HG03354 (cell line): ENCODE data around the gene JAZF1.
A peak's percentile ranks its signal among the peaks of the same experiment; 100 is the strongest.
"Not testable (repeated sequence)": the region's sequence is repeated elsewhere in the genome, so short reads cannot be mapped to it uniquely, and the experiment has no call there.

Experiments used
- ATAC-seq: cut with Tn5 transposase; IDR thresholded peaks from one replicate; pipeline ENCODE4 v1.9.1; 2021; ENCODE audit warnings: mild to moderate bottlenecking; ENCODE audit not compliant: unreplicated experiment, poor library complexity, severe bottlenecking

The JAZF1 gene

DNA sequence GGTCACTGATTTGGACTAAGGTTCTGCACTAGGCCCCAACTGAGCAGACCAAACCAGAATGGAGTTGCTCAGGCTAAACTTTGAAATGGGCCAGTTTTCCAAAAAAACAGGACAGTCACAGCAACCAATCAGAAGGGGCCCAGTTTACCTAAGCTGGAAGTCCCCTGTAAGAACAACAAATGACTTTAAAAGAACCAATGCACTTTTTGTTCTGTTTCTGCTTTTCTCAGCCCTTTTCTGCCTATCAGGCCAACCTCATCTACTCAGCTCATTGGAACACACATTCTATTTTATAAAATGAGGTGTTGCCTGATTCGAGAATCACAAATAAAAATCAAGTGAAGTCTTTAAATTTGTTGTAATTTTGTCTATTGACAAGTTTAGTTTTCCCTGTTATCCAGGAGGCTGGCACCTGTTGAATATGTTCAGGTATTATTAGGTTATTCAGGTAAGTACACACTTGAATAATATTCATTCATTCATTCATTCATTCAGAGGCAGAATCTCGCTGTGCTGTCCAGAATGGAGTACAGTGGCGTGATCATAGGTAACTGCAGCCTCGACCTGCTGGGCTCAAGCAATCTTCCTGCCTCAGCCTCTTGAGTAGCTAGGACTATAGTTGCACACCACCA is 271.9 kb downstream of the JAZF1 start:
- ATAC-seq: no peak

GRCh38 chr7:27906385-27907091 is 274.1 kb downstream of the JAZF1 start:
- no peak for ATAC-seq

- no peak for ATAC-seq
Observed at GRCh38 chr7:27905951-27906350, 274.6 kb downstream of the JAZF1 start.

DNA sequence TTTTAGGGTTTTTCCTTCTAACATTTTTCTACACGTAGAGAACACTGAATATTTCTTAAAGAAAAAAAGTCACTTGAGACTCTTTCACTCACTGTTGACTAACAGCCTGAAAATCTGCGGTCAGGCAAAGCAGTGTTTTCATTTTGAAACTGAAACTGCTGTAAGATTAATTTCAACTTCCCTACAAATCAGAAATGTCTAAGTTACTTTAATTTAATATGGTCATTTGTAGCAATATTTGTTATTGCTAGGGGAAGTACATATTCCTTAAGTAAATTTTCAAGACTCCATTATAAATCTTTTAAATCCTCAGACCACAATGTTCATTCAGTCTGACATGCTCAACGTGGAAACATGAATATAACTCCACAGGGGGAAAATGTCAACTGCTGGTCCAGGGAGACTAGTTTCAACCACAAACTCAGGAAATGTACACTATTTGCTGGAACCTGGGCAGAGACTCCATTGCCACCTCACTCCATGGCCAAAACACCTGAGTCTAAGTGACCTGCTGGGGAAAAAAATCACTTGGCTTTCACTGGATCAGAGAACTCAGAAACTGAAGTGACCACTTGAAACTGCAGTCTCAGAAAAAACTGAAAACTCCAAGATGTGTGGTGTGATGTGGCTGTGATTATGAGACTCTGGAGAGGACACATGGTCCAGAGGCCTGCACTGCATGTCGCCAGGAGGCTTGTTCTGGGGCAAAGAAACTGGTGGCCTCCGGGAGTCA is 279.4 kb downstream of the JAZF1 start:
- ATAC-seq: peak; percentile 93

DNA sequence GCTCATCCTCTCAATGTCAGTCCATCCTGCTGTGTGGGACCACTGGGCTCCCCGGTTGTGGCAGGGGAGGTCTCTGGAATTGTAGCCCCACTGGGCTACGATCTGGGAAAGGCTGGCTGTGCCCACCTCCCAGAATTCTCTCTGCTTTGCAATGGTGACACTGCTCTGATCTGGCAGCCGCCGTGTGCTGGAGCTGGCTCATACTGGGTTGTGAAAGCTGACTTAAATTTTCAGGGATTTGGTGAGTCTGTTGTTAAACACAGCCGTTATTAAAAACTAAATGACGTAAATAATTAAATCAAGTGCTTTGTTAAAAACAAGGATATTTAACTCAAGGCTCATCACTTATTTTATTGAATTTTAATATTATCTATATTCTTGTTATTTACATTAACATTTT is 280.6 kb downstream of the JAZF1 start:
- no peak for ATAC-seq

DNA sequence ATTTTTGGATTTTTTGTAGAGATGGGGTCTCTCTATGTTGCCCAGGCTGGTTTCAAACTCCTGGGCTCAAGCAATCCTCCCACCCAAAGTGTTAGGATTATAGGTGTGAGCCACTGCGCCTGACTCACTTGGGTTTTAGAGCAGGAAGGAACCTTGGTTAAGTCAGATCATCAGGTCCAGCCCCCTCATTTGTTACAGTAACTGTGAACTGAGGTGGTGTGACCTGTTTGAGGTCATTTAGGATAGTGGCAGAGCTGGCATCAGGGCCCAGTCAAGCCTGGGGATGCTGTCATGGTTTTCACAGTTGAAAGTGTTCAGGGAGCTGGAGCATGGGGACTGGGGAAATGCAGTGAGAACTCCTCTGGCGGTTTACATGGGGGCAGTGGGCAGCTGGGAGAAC is 281.0 kb downstream of the JAZF1 start:
- ATAC-seq: no peak

GRCh38 chr7:27897441-27897847 is 283.2 kb downstream of the JAZF1 start:
- no peak for ATAC-seq

DNA sequence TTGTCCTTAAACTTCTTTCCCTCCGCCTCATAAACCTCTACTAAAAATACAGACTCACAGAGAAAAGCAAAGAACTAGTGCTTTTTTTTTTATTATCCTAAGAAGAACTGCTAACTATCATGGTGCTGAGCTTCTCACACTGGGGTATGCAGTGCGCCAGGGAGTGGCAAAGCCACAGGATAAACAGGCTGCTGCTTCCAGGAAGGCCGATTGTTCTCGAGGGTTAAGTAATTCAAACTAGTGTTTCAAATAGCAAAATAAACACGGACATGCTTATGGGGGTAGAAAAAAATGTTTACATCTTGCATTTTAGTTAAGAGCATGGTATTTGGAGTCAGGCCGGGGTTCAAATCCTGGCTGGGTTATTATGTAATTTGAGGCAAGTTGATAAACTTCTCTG is 283.6 kb downstream of the JAZF1 start:
- ATAC-seq: no peak

GRCh38 chr7:27895551-27895950 is 285.0 kb downstream of the JAZF1 start:
- no peak for ATAC-seq

GRCh38 chr7:27890205-27890849 is 290.3 kb downstream of the JAZF1 start:
- ATAC-seq: peak; percentile 99

GRCh38 chr7:27889800-27890199 is 290.8 kb downstream of the JAZF1 start:
- peak; percentile 6 for ATAC-seq

DNA sequence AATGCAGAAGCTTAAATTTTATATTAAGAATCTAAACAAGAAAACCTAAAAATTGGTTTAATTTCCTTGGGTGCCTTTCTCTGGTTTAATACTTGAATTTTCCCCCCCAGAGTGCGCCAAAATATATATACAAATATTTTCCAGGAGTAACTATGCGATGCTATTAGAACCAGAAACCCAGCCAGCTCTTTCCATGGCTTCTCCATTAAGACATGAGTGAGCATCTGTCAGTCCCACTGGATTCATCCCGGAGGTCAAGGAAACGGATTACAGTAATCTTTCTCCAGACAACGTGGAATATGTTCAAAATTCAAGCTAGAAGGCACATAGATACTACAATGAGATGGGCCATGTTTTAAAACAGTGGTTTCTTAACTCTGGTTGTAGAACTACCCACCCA is 291.9 kb downstream of the JAZF1 start:
- ATAC-seq: no peak

DNA sequence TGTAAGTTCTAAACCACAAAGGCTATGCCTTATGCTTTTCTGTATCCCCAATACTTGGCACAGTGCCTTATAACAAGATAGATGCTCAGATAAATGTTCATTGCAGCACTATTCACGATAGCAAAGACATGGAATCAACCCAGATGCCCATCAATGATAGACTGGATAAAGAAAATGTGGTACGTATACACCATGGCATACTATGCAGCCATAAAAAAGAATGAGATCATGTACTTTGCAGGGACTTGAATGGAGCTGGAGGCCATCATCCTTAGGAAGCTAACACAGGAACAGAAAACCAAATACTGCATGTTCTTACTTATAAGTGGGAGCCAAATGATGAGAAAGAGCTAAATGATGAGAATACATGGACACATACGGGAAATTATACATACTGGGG is 293.9 kb downstream of the JAZF1 start:
- not testable (repeated sequence) for ATAC-seq

- ATAC-seq: no peak
Observed at GRCh38 chr7:27885652-27886051, 294.9 kb downstream of the JAZF1 start.

DNA sequence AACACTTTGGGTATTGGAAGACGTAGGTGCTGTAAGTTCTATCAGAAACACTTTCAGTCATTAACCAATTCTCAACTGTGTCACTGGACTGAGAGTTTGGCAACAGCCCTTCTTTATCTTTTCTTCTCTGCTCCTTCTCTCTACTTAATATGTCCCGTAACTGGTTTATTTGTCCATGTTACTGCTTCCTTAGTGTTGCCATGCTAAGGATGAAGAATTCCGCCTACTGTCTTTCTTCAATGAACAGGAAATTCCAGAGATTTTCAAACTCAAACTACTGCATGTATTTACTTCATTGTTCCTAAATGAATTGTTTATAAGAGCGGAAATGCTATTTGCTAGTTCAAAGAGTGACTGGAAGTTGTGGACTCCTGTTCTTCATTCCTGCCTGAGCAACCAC is 296.9 kb downstream of the JAZF1 start:
- ATAC-seq: no peak

- ATAC-seq: no peak
Observed at GRCh38 chr7:27876756-27877155, 303.8 kb downstream of the JAZF1 start.

DNA sequence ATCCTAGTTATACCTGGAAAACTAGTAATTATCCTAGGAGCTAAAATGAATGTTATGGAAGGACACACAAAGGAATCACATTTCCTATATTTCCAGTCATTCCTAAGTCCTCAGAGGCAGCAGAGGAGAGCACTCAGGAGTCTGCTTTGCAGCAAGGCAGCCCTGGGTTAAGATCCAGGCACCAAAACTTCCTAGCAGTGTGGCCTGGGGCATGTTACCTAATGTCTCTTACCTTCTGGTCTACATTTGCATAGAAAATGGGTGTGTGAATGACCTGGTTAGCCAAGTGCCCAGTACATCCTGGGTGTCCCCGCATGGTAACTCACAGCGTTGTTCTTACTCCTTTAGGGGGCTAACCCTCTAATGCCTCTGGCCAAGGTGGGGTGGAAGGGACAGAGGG is 304.8 kb downstream of the JAZF1 start:
- ATAC-seq: no peak

- no peak for ATAC-seq
Observed at GRCh38 chr7:27875061-27875460, 305.5 kb downstream of the JAZF1 start.

GRCh38 chr7:27873981-27874957 is 306.3 kb downstream of the JAZF1 start:
- ATAC-seq: no peak
